HG03025 (cell line): ENCODE data around the gene SCAP.

Source experiments
- ATAC-seq: cut with Tn5 transposase; IDR thresholded peaks from one replicate; pipeline ENCODE4 v1.9.1; 2021; ENCODE audit warnings: mild to moderate bottlenecking, moderate library complexity; ENCODE audit not compliant: unreplicated experiment, low FRiP score

The SCAP gene

DNA sequence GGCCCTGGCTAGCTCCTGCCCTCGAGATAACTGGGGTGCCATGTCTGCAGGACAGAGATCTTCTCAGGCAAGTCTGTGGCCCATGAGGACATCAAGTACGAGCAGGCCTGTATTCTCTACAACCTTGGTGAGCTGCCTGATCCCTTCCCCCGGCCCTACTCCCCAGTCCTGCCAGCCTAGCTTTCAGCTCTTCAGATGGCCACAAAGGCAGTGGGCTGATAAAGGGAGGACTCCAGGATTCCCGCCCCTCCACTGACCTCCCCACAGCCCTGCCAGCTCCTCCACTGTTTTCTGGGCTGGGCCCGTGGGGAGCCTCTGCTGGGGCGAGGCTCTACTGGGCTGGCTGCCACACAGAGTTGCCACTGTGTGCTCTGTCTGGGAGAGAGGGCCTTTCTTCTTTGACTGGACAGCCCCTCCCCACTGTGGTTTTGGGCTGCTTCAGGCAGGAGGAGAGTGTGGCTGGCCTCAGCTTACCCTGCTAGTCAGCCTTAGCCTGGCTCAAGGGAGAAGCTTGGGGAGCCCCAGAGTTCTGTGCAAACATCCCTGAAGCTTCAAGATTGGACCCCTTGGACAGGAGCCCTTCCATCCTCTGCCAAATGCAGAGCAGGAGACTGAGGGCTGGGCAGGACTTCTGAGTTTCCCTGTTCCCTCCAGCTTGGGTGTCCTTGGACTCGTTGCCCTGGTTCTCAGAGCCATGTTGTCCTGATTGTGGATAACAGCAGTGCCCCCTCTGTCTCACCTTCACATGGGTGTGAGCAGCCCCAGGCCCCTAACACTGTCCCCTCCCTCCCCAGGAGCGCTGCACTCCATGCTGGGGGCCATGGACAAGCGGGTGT lies 70.6 kb downstream of the SCAP start:
- ATAC-seq, result no peak

- no peak for ATAC-seq
These were observed 71.3 kb downstream of the SCAP start for GRCh38 chr3:47404431-47404876.

GRCh38 chr3:47399531-47400270 lies 76.0 kb downstream of the SCAP start:
- no peak for ATAC-seq

- ATAC-seq, result no peak
These were observed 76.7 kb downstream of the SCAP start for GRCh38 chr3:47399016-47399415.

DNA sequence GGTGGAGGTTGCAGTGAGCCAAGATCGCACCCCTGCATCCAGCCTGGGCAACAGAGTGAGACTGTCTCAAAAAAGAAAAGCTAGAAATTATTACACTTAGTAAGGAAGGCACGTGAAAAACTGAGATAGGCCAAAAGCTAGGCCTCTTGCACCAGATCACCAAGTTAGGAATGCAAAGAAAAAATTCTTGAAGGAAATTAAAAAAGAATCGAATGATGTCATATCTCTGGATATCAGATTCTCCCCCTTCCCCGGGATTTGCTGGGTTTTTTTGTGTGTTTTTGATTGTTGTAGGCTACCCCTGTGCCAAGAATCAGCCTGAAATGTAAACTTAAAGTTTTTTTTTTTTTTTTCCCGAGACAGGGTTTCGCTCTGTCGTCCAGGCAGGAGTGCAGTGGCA lies 77.5 kb downstream of the SCAP start:
- no peak for ATAC-seq

- no peak for ATAC-seq
These were observed 80.9 kb downstream of the SCAP start for GRCh38 chr3:47394881-47395280.

DNA sequence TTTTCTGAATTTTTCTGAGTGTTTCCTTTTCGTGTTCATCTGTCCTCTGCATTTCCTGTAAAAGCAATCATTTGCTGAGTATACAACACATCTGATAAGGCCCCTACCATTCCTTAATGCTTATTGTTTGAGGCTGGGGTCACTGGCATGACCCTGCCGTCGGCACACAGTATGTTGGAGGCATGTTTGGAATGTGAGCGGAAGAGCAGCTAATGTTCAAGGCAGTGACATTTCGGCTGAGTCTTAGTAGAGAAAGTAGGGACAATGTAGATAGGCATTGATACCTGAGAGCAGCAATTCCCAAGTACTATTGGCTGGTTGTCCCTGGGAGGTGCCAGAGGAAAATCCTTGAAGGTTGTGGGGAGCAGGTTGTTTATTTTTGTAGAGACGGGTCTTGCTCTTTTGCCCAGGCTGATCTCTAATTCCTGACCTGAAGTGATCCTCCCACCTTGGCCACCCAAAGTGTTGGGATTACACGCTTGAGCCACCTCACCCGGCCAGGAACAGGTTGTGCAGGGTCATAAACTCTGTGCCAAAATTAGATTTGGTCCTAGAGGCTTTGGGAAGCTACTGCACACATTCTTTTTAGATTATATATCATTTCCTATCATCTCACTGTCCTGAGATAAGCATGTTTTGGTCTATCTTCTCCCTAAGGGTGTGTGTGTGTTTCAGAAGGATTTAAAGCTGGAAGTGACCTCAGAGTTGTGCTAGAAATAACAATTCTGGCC lies 81.4 kb downstream of the SCAP start:
- ATAC-seq, result no peak

GRCh38 chr3:47392933-47393332 lies 82.8 kb downstream of the SCAP start:
- no peak for ATAC-seq

GRCh38 chr3:47385796-47386195 lies 89.9 kb downstream of the SCAP start:
- no peak for ATAC-seq

- no peak for ATAC-seq
These were observed 90.7 kb downstream of the SCAP start for GRCh38 chr3:47385007-47385406.

- no peak for ATAC-seq
These were observed 91.3 kb downstream of the SCAP start for GRCh38 chr3:47384425-47384824.

DNA sequence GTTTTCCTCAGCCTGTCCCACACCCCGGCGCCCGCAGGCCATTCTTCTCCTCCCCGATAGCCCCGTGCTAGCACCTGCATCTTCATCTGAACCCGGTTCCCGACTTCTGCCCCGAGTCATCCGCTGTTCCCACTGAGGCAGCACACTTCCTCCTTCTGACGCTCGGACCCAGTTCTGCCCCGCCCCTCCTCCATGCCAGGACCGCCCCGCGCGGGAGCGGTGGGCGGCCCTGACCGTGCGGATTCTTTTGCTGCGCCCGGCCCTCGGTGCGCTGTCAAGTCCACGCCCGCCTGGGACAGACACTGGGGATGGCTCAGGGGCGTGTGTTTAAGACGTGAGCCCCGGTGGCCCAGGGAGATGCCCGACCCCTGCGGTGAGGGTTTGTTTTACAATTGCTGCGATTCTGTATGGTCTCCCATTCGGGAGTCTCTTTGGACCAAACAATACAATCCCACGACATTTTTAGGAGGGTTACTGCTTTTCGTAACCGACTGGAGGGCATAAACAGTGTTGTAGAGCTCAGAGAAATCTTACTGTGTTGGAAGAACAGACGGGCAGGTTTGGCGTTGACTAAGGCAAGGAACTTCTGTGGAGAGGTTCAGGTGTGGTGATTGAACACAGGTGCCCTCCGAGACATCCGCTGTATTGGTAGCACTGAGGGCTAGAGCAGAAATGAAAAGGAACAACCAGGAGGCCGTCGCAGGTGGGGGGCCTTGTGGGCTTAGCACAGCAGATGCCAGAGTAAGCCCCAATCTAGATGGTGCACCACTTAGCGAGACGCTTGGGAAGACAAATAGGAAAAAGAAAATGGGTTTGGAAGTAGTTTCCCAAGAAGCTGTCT lies 94.2 kb downstream of the SCAP start:
- ATAC-seq, result peak; percentile 59

- peak; percentile 71 for ATAC-seq
These were observed 95.0 kb downstream of the SCAP start, which contains the start of gene PTPN23 for GRCh38 chr3:47380601-47381316. Gene PTPN23, plus strand, starts transcription at chr3:47381021. Its CDS starts 76 bp downstream, at chr3:47381097.

- ATAC-seq, result peak; percentile 7
These were observed 95.6 kb downstream of the SCAP start for GRCh38 chr3:47380026-47380600.

GRCh38 chr3:47379411-47379899 lies 96.3 kb downstream of the SCAP start:
- ATAC-seq, result no peak

GRCh38 chr3:47378869-47379268 lies 96.9 kb downstream of the SCAP start:
- ATAC-seq, result no peak

DNA sequence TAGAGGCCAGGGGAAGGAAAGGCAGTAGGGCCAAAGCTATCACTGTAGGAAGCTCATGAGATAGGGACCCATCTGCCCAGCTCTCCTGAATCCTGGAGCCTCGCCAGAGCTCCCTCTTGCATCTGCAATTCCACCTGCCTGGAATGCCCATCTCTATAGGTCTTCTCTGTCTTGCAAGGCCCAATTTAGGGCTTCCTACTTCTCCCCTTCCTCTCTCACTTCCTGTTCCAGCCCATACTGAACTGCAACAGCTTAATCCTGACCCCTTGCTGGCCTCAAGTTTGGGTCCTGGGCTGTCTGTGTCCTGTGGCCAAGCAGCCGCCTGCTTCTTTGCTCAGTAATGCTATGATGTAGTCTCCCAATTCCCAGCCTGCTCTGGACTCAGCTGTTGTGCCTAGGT lies 98.6 kb downstream of the SCAP start:
- no peak for ATAC-seq

- ATAC-seq, result no peak
These were observed 99.3 kb downstream of the SCAP start for GRCh38 chr3:47376393-47376792.

GRCh38 chr3:47374587-47374986 lies 101.2 kb downstream of the SCAP start:
- ATAC-seq, result no peak
